ENCODE data around the gene BANF1.
A peak's percentile ranks its signal among the peaks of the same experiment; 100 is the strongest.

The BANF1 gene

GRCh38 chr11:66048547-66049323 lies 46.4 kb downstream of the BANF1 start, which contains the start of gene GAL3ST3:
Gene GAL3ST3 (minus strand): TSS chr11:66049161. CDS start chr11:66045415, 3,746 bp downstream.
- TF ChIP-seq CTCF (IDR thresholded peaks at IDR 0.05; ENCODE audit: low read depth, low read length): no peak
- Histone ChIP-seq H3K27ac (peak within 1 kb of the TSS; percentile 98), H3K4me3 (ENCODE audit: low read depth, low read length) (peak within 1 kb of the TSS; percentile 53), H3K36me3 (peaks cover 28% of the 10 kb centered on the region), H3K27me3 (ENCODE audit: insufficient read depth, low read depth, severe bottlenecking) (no peaks in the 10 kb centered on the region), H3K9me3 (ENCODE audit: severe bottlenecking) (no peaks in the 10 kb centered on the region)
- DNase-seq: peak; percentile 69

- Histone ChIP-seq H3K9me3 (ENCODE audit: severe bottlenecking) (no peaks in the 10 kb centered on the region), H3K27ac (peak overlapping the region; percentile 98), H3K36me3 (peaks cover 33% of the 10 kb centered on the region), H3K27me3 (ENCODE audit: insufficient read depth, low read depth, severe bottlenecking) (no peaks in the 10 kb centered on the region), H3K4me3 (ENCODE audit: low read depth, low read length) (peak overlapping the region; percentile 57)
- TF ChIP-seq CTCF (IDR thresholded peaks at IDR 0.05; ENCODE audit: low read depth, low read length): no peak
- peak; percentile 75 for DNase-seq
Measured at GRCh38 chr11:66050581-66051231, 48.4 kb downstream of the BANF1 start.

GRCh38 chr11:66051371-66051765 lies 49.1 kb downstream of the BANF1 start:
- Histone ChIP-seq H3K27me3 (ENCODE audit: insufficient read depth, low read depth, severe bottlenecking) (no peaks in the 10 kb centered on the region), H3K27ac (peak overlapping the region; percentile 98), H3K36me3 (peaks cover 35% of the 10 kb centered on the region), H3K9me3 (ENCODE audit: severe bottlenecking) (no peaks in the 10 kb centered on the region), H3K4me3 (ENCODE audit: low read depth, low read length) (peak overlapping the region; percentile 57)
- DNase-seq: no peak
- no peak for TF ChIP-seq CTCF (IDR thresholded peaks at IDR 0.05; ENCODE audit: low read depth, low read length)

GRCh38 chr11:66051766-66052663 lies 49.7 kb downstream of the BANF1 start, which contains the start of gene SF3B2:
Gene SF3B2 (plus strand): TSS chr11:66052364. CDS start chr11:66052385, 21 bp downstream.
- H3K36me3 ChIP-seq: peaks cover 41% of the 10 kb centered on the region
- no peak for TF ChIP-seq CTCF (IDR thresholded peaks at IDR 0.05; ENCODE audit: low read depth, low read length)
- no peaks in the 10 kb centered on the region for H3K9me3 ChIP-seq (ENCODE audit: severe bottlenecking)
- peak; percentile 98 for DNase-seq
- no peaks in the 10 kb centered on the region for H3K27me3 ChIP-seq (ENCODE audit: insufficient read depth, low read depth, severe bottlenecking)
- H3K4me3 ChIP-seq (ENCODE audit: low read depth, low read length): peak within 1 kb of the TSS; percentile 87
- H3K27ac ChIP-seq: peak within 1 kb of the TSS; percentile 98

- peak overlapping the region; percentile 98 for H3K27ac ChIP-seq
- DNase-seq: no peak
- TF ChIP-seq CTCF (IDR thresholded peaks at IDR 0.05; ENCODE audit: low read depth, low read length): no peak
- peak overlapping the region; percentile 87 for H3K4me3 ChIP-seq (ENCODE audit: low read depth, low read length)
- no peaks in the 10 kb centered on the region for H3K9me3 ChIP-seq (ENCODE audit: severe bottlenecking)
- no peaks in the 10 kb centered on the region for H3K27me3 ChIP-seq (ENCODE audit: insufficient read depth, low read depth, severe bottlenecking)
- H3K36me3 ChIP-seq: peaks cover 47% of the 10 kb centered on the region
Measured at GRCh38 chr11:66052664-66052982, 50.3 kb downstream of the BANF1 start.

All from WERI-Rb-1 (cell line).